Kidney epithelial cell (primary cell): ENCODE data around the gene ZDHHC13. TPM values are rescaled to one million over a fixed set of nuclear protein-coding genes. Genes with fewer than 3 reads are reported as not detected.

Experiments
- DNase-seq: peaks from one replicate; pipeline ENCODE4 v3.0.0-alpha.2; 2010; ENCODE audit warnings: low read depth
- H3K27me3 ChIP-seq: 2 replicates; pipeline ENCODE4 v1.6.0; 2011; ENCODE audit warnings: low read length; ENCODE audit not compliant: control insufficient read depth, insufficient read depth
- H3K36me3 ChIP-seq: 2 replicates; pipeline ENCODE4 v1.5.1; 2011; ENCODE audit warnings: low read length; ENCODE audit not compliant: control insufficient read depth, insufficient read depth
- H3K4me3 ChIP-seq: 2 replicates; pipeline ENCODE4 v1.5.1; 2011; ENCODE audit warnings: low read depth, mild to moderate bottlenecking, control low read depth, low read length
- CTCF ChIP-seq: IDR thresholded peaks from 2 replicates; pipeline ENCODE4 v1.5.1; 2011; ENCODE audit warnings: mild to moderate bottlenecking, moderate library complexity, low read length, control low read depth, inconsistent platforms; ENCODE audit not compliant: insufficient read depth, poor library complexity, severe bottlenecking
- total RNA-seq: library from RNA; depleted of rRNA; stranded (reverse); fragments of >200 nt; gene quantifications from 2 replicates; pipeline ENCODE4 v1.2.3, GENCODE V29; 2015

The ZDHHC13 gene
- total RNA-seq, 1 donor from 2014 or later = 23.3 TPM

GRCh38 chr11:19092850-19093249 lies 24.1 kb upstream of the ZDHHC13 start:
- Histone ChIP-seq H3K4me3 (no peak overlapping the region), H3K27me3 (no peaks in the 10 kb centered on the region), H3K36me3 (no peaks in the 10 kb centered on the region)
- no peak for DNase-seq
- TF ChIP-seq CTCF = no peak

- H3K36me3 ChIP-seq = no peaks in the 10 kb centered on the region
- H3K4me3 ChIP-seq = no peak overlapping the region
- DNase-seq = peak; percentile 45
- no peaks in the 10 kb centered on the region for H3K27me3 ChIP-seq
- no peak for TF ChIP-seq CTCF
These were observed 23.0 kb upstream of the ZDHHC13 start for GRCh38 chr11:19093976-19094375.

GRCh38 chr11:19094859-19095258 lies 22.1 kb upstream of the ZDHHC13 start:
- Histone ChIP-seq H3K27me3 (no peaks in the 10 kb centered on the region), H3K4me3 (no peak overlapping the region), H3K36me3 (no peaks in the 10 kb centered on the region)
- DNase-seq = no peak
- no peak for TF ChIP-seq CTCF

GRCh38 chr11:19099093-19099492 lies 17.9 kb upstream of the ZDHHC13 start:
- no peak for DNase-seq
- Histone ChIP-seq H3K4me3 (no peak overlapping the region), H3K36me3 (no peaks in the 10 kb centered on the region), H3K27me3 (peaks cover 3% of the 10 kb centered on the region)
- TF ChIP-seq CTCF = no peak

GRCh38 chr11:19100885-19101284 lies 16.1 kb upstream of the ZDHHC13 start:
- DNase-seq = no peak
- TF ChIP-seq CTCF = no peak
- Histone ChIP-seq H3K36me3 (no peaks in the 10 kb centered on the region), H3K27me3 (peaks cover 3% of the 10 kb centered on the region), H3K4me3 (no peak overlapping the region)

GRCh38 chr11:19101796-19102520 lies 15.0 kb upstream of the ZDHHC13 start:
- Histone ChIP-seq H3K36me3 (no peaks in the 10 kb centered on the region), H3K27me3 (peaks cover 3% of the 10 kb centered on the region), H3K4me3 (no peak overlapping the region)
- TF ChIP-seq CTCF = no peak
- no peak for DNase-seq
